Superior temporal gyrus (tissue), 1 donor: ENCODE data around the gene RBM47.
A peak's percentile ranks its signal among the peaks of the same experiment; 100 is the strongest.
"Not testable (repeated sequence)": the region's sequence is repeated elsewhere in the genome, so short reads cannot be mapped to it uniquely, and the experiment has no call there.

Experiments used
- DNase-seq: peaks from one replicate; pipeline ENCODE4 v3.0.0-alpha.2; 2016; ENCODE audit errors: extremely low spot score

RBM47 gene

GRCh38 chr4:40526741-40527140 is 102.9 kb downstream of the RBM47 start:
- no peak for DNase-seq

- no peak for DNase-seq
Measured at GRCh38 chr4:40525752-40526598, 103.7 kb downstream of the RBM47 start.

DNA sequence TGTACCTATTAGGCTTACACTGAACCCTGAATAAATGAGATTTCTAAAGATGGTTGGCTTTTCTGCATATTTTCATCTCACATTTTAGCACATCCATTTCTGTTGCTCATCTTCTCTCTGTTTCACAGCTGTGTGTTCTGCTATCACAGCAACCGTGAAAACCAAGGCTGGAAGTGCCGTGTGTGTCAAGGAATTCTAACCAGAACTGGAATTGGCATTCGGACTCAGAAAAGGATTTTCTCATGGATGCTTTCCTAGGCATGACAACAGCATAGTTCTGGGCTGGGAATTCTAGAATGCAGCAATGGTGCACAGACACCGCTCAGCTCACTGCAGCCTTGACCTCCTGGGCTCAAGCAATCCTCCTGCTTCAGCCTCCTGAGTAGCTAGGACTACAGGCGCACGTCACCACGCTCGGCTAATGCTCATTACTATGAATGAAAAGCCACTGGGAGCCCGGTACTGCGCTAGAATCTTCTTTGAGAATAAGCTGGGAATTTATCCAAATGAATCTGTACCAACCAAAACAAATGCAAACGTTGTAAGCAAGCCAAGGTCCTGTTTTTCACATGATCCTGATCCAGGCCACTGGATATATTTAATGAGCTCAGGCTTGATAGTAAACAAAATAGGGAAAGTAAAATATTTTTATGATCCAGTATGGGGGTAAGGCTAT is 105.2 kb downstream of the RBM47 start:
- peak; percentile 23 for DNase-seq

- no peak for DNase-seq
Measured at GRCh38 chr4:40523581-40523980, 106.1 kb downstream of the RBM47 start.

DNA sequence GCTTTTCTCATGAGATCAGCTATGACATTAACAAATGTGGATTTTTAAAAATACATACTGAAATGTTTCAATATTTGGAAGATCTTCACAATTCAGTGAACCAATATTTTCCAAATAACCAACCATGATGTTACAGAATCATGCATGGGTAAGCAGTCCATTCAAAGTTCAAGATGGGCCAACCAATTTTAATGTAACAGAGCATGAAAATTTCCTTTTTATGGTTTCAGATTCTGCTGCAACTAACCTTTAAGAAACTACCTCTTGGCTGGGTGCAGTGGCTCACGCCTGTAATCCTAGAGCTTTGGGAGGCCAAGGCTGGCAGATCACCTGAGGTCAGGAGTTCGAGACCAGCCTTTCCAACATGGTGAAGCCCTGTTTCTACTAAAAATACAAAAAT is 107.7 kb downstream of the RBM47 start:
- no peak for DNase-seq

DNA sequence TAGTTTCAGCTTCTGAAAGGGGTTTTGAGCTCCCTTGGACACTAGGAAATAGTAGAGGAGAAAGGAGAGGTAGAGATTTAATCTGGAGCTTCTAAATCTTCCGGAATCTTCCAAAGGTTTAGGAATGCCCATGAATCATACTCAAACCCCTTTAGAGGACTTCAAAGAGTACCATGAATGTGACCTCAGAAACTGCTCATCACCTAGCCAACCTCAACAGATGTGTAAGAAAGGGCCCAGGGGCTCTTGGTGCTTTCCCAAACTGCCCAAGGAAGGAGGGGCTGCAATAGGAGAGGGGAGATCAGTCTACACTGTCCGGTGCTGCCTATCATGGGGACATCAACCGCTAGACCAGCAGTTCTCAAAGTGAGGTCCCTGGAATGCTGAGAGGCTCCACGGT is 109.1 kb downstream of the RBM47 start:
- no peak for DNase-seq

GRCh38 chr4:40517081-40517480 is 112.6 kb downstream of the RBM47 start:
- not testable (repeated sequence) for DNase-seq

DNA sequence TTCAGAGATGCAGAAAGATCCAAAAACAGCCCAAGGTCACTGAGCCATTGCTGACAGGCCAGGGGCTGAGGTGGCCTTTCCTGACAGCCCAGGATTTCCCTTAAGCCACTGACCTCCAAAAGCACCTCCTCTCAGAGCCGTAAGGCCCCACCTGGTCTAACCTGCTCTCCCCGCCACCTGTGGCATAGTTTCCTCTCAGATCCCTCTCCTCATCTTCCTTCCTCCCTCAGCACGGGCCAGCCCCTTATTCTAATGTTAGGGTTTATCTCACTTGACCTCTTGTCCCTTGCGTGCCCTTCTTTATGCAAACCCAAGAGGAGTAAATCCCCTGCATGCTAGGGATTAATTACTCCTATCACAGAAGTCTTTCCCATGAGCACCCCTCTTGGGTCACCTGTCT is 113.0 kb downstream of the RBM47 start:
- DNase-seq, result no peak

DNA sequence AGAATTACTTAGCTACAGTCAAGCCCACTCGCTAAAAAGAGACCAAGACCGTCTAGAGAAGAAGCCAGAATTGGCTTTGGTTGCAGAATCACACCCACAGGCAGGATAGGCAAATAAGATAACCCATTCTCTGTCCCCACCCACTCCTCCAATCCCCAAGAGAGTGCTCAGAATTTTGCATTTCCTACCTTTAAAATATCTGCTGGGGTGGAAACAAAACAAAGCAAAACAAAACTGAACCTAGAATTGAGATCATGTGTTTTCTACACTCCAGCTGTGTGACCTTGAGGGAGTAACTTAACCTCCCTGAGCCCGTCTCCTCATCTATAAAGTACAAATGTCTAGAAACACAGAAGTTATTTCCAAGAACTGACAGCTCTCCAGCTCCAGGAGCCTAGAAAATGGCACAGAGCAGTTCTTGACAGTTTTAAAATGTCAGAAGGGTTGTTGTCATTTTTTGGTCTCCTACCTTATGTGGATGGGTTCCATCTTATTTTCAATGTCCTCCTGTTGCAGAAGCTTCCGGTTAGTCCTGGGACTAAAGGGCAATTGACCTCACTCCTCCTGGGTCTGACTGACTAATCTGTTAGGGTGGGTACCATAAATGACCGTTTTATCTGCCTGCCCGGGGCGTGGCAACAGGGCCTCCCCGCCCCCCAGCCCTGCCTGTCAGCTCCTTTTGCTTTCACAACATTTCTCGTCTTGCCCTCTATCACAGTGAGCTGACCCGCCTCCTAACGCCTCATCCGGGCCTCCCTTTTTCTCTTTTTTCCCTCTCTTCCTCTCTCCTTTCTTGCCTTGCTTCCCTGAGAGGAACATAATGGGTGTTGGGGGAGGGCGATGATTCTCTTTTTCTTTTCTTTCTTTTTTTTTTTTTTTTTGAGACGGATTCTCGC is 114.0 kb downstream of the RBM47 start:
- no peak for DNase-seq

GRCh38 chr4:40515037-40515397 is 114.6 kb downstream of the RBM47 start:
- no peak for DNase-seq

- no peak for DNase-seq
Measured at GRCh38 chr4:40514497-40514951, 115.1 kb downstream of the RBM47 start.

DNA sequence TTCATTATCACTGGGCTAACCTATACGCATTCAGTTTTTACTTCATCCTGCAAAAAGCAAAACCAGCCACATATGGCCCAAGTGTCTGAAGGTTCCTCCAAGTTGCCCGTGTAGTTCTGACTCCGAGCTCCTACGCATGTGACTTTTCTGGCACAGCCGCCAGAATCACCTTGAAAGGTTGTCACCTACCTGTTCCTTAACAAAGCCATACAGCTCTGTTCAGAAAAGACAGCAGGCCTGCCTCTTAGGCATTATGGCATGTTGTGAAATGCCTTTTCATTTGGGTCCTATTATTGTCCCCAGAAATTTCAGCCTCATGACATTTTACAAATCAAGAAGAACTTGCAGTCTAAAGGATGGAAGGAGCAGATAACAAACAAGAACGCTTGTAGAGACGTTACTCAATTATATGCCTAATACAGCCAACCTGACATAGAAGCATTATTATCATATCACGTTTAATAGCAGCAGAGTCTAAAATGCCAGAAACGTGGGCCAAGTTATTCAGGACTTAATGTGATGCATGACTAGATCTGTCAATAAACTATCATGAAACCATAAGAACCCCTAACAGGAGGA is 118.5 kb downstream of the RBM47 start:
- no peak for DNase-seq

DNA sequence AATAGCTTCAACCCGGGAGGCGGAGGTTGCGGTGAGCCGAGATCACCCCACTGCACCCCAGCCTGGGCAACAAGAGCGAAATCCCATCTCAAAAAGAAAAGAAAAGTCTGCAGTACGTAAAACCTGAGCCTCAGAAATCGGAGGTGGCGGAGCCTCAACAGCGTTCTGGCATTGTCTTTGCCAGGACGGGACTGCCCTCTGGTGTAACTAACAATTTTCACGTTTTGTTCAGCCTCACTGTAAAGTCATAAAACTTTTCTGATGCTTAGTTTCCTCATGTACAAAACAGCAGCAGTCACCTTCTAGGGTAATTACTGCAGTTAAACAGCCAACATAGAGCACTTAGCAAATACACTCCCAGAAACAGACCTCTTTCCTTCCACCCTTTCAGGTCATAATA is 121.7 kb downstream of the RBM47 start:
- DNase-seq, result no peak

DNA sequence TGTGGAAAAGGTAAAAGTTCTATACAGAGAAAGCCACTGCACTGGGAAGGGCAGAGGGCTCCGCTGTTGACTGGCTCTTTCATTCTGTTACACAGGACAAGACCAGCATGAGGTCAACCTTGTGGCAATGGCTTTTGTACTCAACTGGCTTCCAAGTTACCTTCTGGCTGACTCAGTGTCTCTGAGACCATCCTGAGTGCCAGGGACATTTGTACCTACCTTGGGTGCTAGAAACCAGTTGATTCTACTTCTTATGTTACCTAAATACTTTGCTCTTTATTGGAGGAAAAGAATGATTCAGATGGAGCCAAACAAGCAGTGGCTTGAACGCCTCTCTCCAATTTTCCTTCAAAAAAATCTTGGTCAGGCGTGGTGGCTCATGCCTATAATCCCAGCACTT is 123.2 kb downstream of the RBM47 start:
- DNase-seq, result no peak

GRCh38 chr4:40506066-40506465 is 123.6 kb downstream of the RBM47 start:
- DNase-seq, result no peak

DNA sequence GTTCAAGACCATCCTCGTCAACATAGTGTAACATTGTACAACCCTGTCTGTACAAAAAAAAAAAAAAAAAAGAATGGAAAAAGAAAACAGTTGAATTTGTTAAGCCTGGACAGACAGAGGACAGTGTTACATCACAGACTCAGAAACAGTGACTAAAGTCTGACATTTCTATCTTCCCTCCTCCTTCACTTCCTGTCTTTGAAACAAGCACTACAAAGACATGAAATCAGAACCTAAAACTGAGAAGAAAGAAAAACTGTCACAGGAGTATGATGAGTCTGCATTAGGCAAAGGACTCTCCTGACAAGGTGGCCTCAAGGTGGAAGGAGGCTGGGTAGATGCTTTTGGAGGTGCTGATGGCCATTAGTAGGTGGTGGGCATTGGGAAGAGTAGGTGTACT is 126.7 kb downstream of the RBM47 start:
- no peak for DNase-seq

GRCh38 chr4:40502220-40502619 is 127.4 kb downstream of the RBM47 start:
- DNase-seq, result no peak

DNA sequence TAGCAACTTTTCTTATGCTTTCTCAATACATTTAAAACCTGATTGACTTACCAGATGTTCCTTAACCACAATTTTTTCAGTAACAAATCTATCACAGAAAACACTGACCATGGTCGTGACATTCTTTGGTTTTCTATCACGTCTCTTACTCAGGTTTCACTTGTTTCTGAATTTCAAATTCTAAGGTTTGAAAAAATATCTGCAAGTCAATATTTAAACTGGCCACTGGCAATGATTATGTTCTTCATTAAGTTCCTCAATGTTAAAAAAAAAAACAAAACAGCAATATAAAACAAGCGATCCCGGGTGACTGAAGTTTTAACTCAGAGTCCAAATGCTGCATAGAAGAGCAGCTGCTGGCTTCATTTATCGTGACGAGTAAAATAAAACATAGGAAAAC is 128.9 kb downstream of the RBM47 start:
- DNase-seq, result no peak

DNA sequence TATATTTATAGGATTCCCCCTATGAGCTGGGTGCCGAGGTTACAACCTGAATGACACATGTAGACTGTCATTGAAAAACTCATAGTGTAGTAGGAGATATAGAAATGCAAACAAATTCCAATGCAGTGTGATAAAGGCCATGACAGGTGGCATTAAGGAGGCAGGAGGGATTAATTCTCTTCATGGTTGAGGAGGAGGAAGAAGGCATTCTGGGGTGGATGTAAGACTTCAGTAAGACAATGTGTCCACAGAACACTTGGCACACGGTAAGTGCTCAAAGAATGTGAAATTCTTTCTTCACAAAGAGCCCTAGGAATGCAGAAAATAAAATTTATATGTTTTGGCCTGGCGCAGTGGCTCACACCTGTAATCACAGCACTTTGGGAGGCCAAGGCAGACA is 136.5 kb downstream of the RBM47 start:
- no peak for DNase-seq

DNA sequence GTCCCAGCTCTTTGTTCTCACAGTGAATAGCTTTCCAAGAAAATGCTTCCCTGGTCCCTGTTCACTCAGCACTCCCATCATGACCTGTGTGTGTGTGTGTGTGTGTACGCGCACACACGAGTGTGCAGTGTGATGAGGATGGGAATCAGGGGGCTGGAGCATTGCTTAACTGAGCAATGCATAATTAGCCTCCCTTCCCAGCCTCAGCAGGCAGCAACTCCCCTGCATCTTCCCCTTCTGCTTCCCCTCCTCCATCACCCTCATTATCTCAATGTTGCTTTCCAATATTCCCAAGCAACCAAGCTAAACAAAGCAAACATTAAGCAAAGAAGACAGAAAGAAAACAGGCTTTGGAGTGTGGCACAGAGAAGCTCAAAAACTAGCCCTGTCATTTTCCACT is 137.0 kb downstream of the RBM47 start:
- DNase-seq, result no peak

GRCh38 chr4:40490481-40490880 is 139.2 kb downstream of the RBM47 start:
- DNase-seq, result no peak

DNA sequence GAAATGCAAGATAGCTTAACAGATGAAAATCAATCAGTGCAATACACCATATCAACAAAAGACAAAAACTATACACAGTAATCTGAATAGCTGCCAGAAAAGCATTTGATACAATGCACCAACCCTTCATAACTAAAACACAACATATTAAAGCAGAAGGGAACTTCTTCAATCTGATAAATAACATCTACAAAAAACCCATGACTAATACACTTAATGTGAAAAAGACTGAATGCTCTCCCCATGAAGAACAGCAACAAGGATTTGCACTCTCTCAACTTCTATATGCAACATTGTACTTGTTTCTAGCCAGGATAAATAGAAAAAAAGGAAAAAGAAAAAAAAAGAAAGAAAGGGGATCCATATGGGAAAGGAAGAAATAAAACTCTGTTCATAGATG is 139.7 kb downstream of the RBM47 start:
- DNase-seq, result no peak
